ENCODE data around the gene ADD3. TPM values are rescaled to one million over a fixed set of nuclear protein-coding genes. Genes with fewer than 3 reads are reported as not detected.
A peak's percentile ranks its signal among the peaks of the same experiment; 100 is the strongest.

The ADD3 gene
- total RNA-seq, 2 donors from 2014 or later = 158 to 377 TPM

- no peaks in the 10 kb centered on the region for H3K9me3 ChIP-seq
- peaks cover 0 to 67% of the 10 kb centered on the region in 2 donors for H3K4me1 ChIP-seq
- H3K27me3 ChIP-seq = no peaks in the 10 kb centered on the region
- DNase-seq (ENCODE audit: low spot score) = no peak
- no peaks in the 10 kb centered on the region for H3K36me3 ChIP-seq
- peak overlapping the region; percentile 70 to 85 for H3K27ac ChIP-seq
- no peak overlapping the region for H3K4me3 ChIP-seq
- no peak for TF ChIP-seq CTCF (IDR thresholded peaks at IDR 0.05)
Measured at GRCh38 chr10:110068780-110069179, 61.0 kb downstream of the ADD3 start.

GRCh38 chr10:110069502-110069982, 61.8 kb downstream of the ADD3 start:
- peaks cover 0 to 74% of the 10 kb centered on the region in 2 donors for H3K4me1 ChIP-seq
- no peak for TF ChIP-seq CTCF (IDR thresholded peaks at IDR 0.05)
- peak overlapping the region in 1 of 2 donors; percentile 4 for H3K4me3 ChIP-seq

GRCh38 chr10:110073896-110074295, 66.1 kb downstream of the ADD3 start:
- H3K9me3 ChIP-seq = no peaks in the 10 kb centered on the region
- no peak overlapping the region for H3K4me3 ChIP-seq
- no peaks in the 10 kb centered on the region for H3K27me3 ChIP-seq
- H3K4me1 ChIP-seq = peaks cover 0 to 94% of the 10 kb centered on the region in 2 donors
- no peak for DNase-seq (ENCODE audit: low spot score)
- no peaks in the 10 kb centered on the region for H3K36me3 ChIP-seq
- peak overlapping the region; percentile 71 to 85 for H3K27ac ChIP-seq
- TF ChIP-seq CTCF (IDR thresholded peaks at IDR 0.05) = no peak

More at GRCh38 chr10:110069502-110069982, 61.8 kb downstream of the ADD3 start:
- peak overlapping the region; percentile 70 to 85 for H3K27ac ChIP-seq
- DNase-seq (ENCODE audit: low spot score) = no peak
- H3K27me3 ChIP-seq = no peaks in the 10 kb centered on the region
- no peaks in the 10 kb centered on the region for H3K36me3 ChIP-seq
- H3K9me3 ChIP-seq = no peaks in the 10 kb centered on the region

GRCh38 chr10:110074298-110074697, 66.5 kb downstream of the ADD3 start:
- TF ChIP-seq CTCF (IDR thresholded peaks at IDR 0.05) = no peak
- H3K9me3 ChIP-seq = no peaks in the 10 kb centered on the region
- no peak for DNase-seq (ENCODE audit: low spot score)
- H3K27ac ChIP-seq = peak overlapping the region; percentile 71 to 85
- H3K4me3 ChIP-seq = no peak overlapping the region
- no peaks in the 10 kb centered on the region for H3K27me3 ChIP-seq
- H3K4me1 ChIP-seq = peaks cover 0 to 93% of the 10 kb centered on the region in 2 donors
- H3K36me3 ChIP-seq = no peaks in the 10 kb centered on the region

- Histone ChIP-seq H3K4me1 (peaks cover 0 to 86% of the 10 kb centered on the region in 2 donors), H3K4me3 (no peak overlapping the region)
Measured at GRCh38 chr10:110074758-110075671, 67.2 kb downstream of the ADD3 start.

More at GRCh38 chr10:110074758-110075671, 67.2 kb downstream of the ADD3 start:
- no peaks in the 10 kb centered on the region for H3K36me3 ChIP-seq
- peak overlapping the region; percentile 71 to 85 for H3K27ac ChIP-seq
- no peak for TF ChIP-seq CTCF (IDR thresholded peaks at IDR 0.05)
- H3K27me3 ChIP-seq = no peaks in the 10 kb centered on the region
- no peak for DNase-seq (ENCODE audit: low spot score)
- no peaks in the 10 kb centered on the region for H3K9me3 ChIP-seq

All from right atrium auricular region (tissue), 2 donors.